Glomerular visceral epithelial cell (primary cell): Measurements from ENCODE around the gene STK35.
A peak's percentile ranks its signal among the peaks of the same experiment; 100 is the strongest.

Experiments used
- DNase-seq: peaks from one replicate; pipeline ENCODE4 v3.0.0-alpha.2; 2016; ENCODE audit errors: extremely low spot score

STK35 gene

DNA sequence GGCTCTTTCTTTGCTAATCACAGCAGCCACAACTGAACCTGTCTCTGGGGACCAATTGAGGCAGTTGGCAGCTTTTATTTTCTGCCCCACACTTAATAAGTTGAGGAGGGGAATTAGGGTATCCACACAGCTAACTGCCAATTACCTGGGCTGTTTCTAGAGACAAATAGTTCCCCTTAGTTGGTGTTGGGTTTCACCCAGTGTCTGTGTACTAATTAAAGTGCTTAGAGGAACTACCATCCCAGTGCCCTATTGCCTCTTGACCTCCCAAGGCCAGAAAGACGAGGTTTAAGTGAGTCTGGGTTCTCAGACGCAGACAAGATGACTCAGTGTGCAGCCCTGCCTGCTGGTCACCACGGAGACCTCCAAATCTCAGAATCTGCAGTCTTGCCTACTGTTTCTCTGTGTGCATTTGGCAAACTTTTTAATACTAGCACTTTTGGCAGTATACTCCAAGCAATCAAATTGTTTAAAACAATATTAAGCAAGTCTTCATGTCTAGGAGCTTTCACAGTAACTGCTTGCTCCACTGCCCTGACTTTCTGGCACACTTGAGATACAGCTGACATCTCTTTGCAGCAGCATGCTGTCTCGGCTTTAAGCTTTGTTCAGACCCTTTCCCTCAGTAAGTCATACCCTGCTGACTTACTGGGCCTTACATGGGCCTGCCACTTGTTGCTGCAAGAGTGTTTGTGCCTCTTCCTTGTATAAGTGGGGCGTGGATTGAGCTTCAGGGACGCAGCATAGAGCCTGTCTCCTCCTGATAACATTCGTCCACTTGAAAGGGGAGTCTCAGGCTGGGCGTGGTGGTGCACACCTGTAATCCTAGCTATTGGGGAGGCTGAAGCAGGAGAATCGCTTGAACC lies 31.9 kb downstream of the STK35 start:
- DNase-seq = peak; percentile 68

DNA sequence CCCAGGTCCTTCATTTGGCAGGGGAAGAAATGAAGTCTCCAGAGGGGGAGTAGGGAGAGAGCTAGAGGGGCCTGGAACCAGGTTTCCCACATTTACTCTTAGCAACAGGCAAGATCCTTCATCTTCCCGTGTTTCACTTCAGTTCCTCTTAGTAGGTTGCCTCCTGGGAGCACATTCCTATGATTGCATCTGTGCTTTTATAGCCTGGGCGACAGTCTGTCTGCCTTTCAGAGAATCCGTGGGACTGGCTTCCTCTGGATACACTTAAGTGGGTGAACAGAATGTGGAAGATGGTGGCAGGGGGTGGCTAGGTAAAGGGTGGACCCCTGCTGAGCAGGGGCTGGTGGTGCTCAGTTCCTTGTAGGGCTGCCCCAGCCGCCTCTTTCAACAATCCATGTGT lies 33.4 kb downstream of the STK35 start:
- DNase-seq = no peak

DNA sequence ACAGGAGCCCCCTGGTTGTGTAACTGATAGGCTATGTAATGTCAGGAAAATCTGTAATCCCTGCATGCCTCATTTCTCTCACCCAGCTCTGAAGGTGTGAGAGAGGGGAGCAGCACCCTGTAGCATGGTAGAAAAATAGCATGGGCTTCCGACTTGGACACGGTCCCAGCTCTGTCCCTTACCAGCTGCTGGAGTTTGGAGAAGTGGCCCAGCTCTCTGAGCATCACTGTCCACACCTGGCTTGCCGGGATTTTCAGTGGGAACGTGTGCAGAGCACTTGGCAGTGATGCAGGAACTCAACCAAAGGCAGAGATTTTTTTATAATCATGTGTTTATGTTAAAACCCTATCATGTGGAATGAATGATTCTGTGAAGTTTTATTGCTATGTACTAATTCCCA lies 34.6 kb downstream of the STK35 start:
- DNase-seq = no peak

DNA sequence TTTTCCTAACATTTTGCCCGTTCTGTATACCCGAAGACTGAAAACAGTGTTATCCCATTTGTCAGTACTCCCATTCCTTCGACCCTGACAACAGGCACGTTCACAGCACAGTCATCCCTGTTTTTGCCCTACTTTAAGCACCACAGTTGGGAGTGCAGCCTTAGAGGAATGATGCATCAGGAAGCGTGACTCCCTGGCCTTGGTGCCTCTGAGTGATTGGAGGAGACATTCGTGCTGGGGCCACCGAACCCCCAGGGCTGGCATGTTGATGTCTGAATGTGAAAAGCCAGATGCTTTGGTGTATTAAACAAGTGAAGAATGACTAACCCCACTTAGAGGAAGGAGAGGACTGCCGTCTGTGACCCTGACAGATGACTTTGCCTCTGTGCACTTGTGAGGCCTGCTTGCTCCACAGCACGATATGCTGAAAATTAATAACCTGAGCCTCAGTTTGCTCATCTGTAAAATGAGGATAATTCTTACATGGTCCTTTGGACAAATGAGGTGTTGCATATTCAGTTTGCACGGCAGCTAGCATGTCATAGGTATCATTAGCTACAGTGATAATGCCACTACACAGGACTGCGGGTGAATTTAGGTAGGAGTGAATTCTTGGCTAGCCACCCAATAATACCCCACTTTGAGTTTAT lies 36.0 kb downstream of the STK35 start:
- no peak for DNase-seq

DNA sequence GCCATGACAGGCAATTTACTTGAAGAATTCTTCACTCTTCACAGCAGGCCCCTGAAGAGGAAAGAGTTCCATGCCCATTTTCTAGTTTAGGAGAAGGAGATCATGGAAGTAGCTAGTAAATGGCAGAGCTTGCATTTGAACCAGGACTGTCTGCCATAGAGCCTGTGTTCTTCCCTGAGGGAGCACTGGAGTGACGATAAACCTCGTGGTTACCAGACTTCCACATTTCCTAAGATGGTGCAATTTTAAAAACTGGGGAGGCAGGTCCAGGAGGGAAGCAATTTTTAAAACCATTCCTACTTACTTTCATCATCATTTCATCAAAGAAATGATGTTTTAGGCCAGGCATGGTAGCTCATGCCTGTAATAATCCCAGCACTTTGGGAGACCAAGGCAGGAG lies 36.8 kb downstream of the STK35 start:
- DNase-seq = no peak

DNA sequence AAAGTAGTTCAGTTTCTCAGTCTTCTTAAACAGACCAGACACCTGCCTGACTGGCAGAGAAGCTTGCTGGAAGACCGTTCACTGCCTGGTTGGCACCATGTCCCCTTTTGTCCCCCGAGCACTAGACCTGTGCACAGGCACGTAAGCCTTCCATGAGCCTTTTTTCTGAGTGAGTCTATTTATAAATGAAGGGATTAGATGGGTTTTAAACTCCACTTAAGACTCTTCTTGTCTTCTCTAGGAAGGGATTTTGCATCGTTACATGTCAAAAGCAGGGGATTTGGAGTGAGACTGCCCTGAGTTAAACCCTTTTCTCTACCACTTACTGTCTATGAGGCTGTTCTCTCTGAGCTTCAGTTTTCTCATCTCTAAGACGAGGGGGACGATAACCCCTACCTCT lies 37.6 kb downstream of the STK35 start:
- no peak for DNase-seq

DNA sequence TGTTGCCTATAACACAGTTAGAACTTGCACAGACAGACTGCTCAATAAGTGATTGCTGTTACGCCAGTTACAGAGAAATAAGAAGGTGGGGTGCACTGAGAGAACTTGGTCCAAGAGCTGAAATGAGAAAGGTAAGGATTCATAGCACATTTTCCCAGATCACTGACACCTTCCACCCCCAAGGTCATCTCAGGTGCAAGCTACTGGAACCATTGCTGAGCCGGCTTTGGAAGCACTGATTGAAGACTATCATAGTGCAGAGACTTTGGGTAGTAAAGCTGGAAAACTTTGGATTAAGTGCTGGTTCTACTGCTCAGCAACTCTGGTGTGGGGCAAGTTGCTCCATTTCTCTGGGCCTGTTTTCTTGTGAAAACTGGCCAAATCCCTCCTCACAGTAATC lies 38.1 kb downstream of the STK35 start:
- no peak for DNase-seq

DNA sequence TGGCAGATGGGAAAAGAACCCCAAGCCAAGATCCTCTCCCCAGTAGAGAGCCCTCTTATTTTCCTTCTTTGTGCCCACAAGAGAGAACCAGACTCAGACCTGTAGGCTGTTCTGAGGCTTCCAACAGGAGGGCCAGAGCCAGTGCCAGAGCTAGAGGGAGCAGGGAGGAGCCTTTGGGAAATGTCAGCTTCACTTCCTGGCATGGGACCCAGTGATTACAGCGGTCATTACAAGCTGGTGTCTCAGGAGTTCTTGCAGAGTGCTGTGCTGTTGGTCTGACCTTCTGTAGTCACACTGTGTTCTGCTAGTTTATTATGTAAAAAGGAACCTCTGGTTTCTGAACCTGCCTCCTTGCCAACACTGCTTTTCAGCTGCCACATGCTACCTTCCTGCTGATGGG lies 38.9 kb downstream of the STK35 start:
- no peak for DNase-seq

DNA sequence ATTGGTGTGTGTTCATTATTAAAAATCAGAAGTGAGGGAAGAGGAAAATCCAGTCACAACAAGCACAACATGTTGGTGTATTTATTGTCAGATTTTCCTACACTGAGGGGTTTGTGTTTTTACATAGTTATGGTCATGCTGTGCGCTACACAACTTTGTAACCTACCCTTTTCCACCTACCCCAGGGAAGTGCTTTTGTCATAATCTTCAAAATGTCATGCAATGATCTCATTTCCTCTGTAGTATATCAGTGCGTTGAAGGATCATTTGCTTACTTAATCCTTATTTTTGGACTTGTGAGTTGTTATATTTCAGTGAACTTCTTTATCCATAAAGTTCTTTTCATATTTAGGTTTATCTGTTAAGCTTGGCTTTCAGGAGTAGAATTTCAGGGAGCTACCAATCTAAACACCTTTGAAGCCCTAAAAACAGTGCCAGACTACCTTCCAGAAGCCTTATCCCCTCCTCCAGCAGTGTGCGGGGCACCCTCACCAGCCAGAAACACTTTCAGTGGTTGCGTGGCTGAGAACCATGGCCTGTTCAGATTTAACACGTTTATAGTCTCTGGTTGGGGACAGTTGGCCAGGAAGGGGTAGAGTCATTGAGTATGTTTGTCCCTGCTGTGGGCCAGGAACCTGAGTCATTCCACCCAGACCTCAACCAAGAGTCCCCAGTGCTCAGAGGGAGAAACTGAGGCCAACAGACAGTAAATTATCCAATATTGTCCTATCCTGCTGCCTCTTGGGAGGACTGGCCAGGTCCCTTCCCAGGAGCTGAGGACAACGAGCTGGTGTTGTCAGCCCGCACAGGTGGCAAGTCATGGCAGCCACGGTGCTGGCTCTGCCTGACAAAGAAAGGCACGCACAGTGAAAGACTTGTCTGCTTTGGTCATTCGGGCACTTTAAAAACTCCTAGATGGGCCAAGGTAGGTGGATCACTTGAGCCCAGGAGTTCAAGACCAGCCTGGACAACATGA lies 40.3 kb downstream of the STK35 start:
- DNase-seq = no peak

DNA sequence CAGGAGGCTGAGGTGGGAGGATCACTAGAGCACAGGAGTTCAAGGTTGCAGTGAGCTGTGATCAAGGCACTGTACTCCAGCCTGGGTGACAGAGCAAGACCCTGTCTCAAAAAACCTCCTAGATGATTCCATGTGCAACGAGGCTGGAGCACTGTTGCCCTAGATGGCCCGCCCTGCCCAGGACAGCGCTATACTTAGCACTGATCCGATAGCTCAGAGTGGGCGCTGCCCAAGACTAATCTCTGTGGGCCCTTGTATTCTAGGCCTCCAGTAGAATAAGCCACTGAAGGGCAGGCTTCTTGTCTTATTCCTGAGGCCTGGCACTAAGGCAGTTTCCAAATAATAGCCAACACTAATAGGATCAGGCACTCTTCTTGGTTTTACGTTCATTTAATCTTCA lies 41.0 kb downstream of the STK35 start:
- no peak for DNase-seq

DNA sequence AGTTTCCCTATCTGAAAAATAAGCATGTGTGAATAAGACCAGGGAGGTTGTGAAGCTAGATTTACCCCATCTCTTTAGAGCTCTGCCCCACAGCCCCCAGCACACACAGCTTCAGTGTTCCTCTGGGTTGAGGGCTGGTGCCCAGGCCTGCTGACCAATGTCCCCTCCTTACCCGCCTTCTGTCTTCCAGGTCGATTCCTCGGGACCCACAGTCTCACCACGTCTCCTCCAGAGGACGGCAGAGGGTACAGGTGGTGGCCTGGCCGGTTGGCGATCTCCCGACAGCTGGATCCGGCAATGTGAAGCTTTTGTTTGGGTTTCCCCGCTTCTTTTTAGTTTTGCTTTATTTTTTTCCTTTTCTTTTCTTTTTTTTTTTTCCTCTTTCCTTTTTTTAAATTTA lies 42.0 kb downstream of the STK35 start:
- DNase-seq = no peak

DNA sequence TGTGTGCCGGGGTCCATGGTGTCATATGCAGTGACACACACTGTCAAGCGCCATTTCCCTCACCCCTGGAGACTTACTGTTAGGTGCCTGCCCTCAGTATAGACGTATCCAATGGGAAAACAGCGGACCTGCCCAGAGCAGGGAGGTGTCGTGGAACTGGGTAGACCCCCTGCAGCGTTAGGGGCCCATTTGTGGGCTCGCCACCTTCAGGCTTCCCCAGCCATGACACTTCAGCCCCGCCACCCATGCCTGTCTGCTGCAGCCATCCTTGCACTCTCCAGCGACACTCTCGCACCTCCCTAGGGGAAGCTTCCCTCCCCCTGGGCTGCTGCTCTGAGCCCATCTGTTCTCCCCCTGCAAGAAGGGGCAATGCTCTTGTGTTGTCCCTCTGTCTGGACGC lies 43.2 kb downstream of the STK35 start:
- DNase-seq = no peak

DNA sequence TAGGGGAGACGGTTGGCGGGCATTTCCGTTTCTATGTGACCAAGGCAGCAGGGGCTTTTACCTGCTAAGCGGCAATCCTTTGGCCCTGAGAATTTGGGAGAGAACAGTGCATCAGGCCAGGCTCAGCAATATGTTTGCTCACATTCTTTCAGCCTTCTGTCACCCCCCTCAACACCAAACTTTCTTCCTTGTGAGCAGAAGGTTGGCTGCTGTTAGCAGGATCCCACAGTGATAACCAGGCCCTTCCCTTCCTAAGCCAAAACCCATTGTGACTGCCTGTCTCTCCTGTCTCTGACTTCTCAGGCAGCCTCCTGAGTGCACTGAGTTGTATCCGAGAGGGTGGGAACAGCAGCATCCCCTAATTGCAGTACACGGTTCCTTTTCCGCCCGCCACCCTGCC lies 43.7 kb downstream of the STK35 start:
- no peak for DNase-seq

DNA sequence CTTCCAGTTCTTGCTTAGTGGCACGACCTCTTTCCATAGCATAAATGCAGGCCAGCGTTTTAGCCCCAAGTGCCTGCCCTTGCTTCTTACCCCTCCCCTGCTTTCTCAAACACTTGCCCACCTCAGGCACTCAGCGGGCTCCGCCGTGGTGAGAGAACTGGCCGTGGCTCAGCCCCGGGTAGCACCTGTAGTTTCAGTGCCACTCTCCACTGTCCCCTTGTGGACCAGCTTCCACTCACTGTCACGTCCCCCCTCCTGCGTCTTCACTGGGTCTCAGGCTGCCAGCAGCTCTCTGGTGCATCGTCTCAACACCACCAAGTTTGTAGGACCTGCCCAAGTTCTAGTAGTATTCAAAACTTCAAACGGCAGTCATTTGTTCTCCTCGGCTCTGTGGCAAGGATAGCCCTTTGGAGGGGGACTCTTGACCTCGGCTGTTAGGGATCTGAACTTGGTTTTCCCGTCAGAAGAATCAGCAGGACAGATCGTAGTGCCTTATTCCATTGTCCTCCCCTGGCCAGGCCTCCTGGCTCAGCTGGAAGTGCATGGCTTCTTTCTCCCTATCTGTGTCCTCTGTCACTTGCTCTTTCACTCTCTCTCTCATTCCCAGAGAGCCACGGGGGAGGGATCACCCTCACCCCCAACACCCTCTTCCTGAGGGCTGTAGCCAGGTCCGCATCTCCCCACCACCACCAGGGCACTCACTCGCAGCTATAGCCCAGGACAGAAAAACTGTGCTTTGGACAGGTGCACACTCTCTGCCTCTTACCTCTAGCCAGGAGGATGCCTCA lies 44.6 kb downstream of the STK35 start:
- DNase-seq = no peak

DNA sequence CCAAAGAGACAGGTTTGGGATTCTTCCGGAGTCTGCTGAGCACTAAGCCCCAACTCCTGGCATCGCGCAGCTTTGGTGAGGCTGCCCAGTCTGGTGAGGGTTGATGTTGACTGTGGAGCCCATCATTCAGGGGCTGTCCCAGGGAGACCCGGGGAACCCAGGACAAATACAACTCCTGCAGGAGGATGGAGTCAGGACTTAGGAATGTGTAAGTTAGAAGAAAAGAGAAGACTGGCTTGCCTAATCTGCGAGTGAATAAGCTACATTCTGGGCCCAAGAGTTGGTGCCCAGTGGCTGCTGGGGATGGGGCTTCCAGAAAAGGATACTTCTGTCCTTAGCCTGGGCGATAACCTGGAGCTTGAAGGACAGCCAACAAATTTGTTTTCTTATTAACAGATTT lies 47.9 kb downstream of the STK35 start:
- peak; percentile 7 for DNase-seq

DNA sequence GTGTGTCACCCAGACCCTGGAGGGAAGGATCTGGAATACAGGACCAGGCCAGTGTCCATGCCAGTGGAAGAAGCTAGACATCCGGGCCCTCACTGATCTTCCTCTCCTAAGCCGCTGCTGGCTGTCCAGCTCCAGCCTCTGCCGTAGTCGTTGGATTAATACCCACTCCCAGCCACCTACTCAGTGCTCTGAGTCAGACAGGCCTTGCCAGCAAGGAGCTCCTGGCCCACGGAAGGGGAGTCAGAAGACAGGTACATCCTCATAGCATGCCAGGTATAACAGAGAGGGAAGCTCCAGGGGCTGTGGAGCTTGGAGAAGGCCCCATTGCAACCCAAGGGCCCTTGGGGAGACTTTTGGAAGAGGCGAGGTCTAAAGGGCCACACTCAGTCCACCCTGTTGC lies 49.0 kb downstream of the STK35 start:
- no peak for DNase-seq

DNA sequence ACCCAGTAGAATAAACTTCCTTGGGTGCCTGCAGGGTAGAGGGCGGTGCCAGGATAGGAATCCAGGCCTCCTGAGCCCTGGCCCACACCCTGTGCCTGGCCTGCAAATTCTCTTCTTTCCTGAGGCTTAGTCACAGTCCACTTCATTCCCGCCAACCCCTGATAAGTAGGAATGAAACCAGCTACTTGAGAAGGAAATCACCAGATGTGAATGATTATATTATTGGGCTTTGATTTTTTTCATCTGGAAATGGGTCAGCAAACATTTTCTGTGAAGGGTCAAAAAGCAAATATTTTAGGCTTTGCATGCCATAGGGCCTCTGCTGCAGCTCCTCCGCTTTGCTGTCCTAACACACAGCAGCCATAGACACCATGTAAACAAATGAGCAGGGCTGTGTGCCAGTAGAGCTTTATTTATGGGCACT lies 50.2 kb downstream of the STK35 start:
- peak; percentile 46 for DNase-seq

DNA sequence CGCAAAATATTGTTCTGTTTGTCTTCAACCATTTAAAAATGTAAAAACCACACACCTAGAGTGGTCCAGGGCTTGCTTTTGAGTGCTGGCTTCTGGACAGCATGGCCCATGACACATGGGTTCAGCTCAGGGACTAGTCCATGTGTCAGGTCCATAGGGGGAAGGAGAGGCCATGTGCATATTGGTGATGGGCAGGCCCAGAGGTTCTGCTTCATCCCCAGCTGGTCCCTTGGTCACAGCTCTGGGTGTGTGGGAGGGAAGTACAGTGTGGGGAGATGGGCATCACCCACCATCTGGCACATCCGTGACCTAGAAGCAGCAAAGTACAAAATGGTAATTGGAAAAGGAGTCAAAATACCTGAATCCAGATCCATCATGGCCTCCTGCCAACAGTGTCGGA lies 50.7 kb downstream of the STK35 start:
- DNase-seq = no peak

DNA sequence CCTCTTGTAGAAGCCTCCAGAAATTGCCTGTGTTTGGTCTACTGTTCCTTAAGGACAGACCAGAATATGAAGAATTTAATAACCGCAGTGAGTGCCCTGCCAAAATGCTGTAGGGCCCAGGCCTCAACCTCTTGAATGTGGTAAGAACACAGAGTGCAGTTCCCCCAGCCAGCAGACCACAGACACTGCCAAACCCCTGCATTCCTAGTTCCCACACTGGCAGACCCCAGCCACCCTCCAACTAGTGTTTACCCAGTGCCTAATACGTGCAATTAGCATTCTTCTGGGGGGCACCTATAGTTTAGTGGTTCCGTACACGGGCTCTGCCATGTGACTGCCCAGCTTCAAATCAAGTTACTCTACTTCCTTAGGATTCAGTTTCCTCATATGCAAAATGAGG lies 51.7 kb downstream of the STK35 start:
- DNase-seq = no peak

DNA sequence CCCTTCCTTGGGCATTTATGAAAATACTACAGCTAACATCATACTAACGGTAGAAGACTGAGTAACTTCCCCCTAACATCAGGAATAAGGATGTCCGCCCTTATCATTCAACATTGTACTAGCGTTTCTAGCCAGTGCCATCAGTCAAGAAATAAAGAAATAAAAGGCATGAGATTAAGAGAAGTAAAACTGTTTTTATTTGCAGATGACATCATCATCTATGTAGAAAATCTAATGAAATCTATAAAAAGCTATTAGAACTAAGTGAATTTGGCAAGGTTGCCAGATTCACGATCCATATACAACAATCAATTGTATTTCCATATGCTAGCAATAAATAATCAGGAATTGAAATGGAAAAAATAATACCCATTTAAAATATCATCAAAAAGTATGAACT lies 54.6 kb downstream of the STK35 start:
- no peak for DNase-seq
